ENCODE data around the gene COMMD6. TPM values are rescaled to one million over a fixed set of nuclear protein-coding genes. Genes with fewer than 3 reads are reported as not detected.

The COMMD6 gene
- total and polyA plus RNA-seq, 2 donors (not counting 1 experiment from before 2014, with no cell fraction given): 78.0 to 153 TPM

DNA sequence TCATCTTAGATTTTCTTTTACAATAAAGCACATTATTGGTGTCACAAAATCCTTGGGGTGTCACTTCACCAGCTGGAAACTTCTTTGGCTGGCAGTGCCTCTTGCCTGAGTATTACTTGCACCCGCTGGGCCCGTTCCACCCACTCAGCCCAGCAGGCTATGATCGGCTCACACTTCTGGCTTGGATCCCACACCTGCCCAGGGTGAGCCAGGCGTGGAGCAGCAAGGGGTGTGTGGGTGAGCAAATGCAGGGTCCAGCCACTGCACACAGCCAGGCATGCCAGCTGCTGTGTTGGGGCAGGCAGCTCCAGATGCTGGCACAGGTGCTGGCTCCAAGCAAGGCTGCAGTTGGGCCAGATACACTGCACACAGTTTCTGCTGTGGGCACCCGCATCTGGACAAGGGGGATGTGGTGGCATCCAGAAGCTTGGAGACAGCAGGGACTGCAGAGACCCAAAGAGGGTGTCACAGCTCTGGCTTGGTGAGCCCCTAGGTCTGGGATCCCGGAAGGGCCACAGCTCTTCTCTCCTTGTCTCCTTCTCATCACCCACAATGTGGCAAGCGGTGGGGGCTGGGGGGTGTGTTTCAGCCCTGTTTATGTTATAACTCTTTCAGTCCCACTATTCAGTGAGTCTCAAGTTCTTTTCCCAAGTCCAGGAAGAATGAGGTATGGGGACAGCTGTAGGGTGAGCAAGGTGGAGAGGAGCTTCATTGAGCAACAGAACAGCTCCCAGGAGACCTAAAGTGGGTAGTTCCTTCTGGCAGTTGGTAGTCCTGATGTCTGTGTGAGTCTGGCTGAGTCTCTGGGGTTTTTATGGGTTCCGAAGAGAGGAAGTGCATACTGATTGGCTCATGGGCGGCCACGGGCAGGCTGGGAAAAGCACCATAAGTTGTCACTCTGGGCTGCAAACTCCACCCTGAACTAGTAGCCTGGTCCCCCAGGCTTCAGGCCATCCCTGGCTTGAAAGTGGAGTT is 30.3 kb downstream of the COMMD6 start:
- Histone ChIP-seq H3K9me3 (ENCODE audit: control extremely low read depth in 1 of 3, control insufficient read depth in 2 of 3, insufficient read depth in 1 of 3, low read length in 2 of 3) (peaks cover 0 to 5% (median 0%) of the 10 kb centered on the region in 3 donors), H2AFZ (ENCODE audit: insufficient read depth, low read depth, low read length, poor library complexity, severe bottlenecking) (no peak overlapping the region), H3K27me3 (replicated peaks in 1 of 4; ENCODE audit: control extremely low read depth in 1 of 4, control insufficient read depth in 3 of 4, insufficient read depth in 4 of 4, low read length in 3 of 4) (no peaks in the 10 kb centered on the region), H4K20me1 (ENCODE audit: control insufficient read depth, insufficient read depth, low read length, poor library complexity, severe bottlenecking) (no peaks in the 10 kb centered on the region), H3K4me2 (replicated peaks; ENCODE audit: low read depth, low read length, poor library complexity, severe bottlenecking) (no peak overlapping the region), H3K36me3 (replicated peaks in 1 of 2; ENCODE audit: control extremely low read depth in 1 of 2, control insufficient read depth in 1 of 2, extremely low read depth in 1 of 2, insufficient read depth in 2 of 2, low read length in 1 of 2) (no peaks in the 10 kb centered on the region), H3K4me3 (ENCODE audit: control extremely low read depth in 1 of 5, extremely low read depth in 1 of 5, insufficient read depth in 1 of 5, low read depth in 2 of 5, low read length in 4 of 5) (no peak overlapping the region), H3K4me1 (ENCODE audit: control insufficient read depth in 2 of 2, insufficient read depth in 2 of 2, low read length in 2 of 2) (peaks cover 10 to 11% of the 10 kb centered on the region in 2 donors), H3K9ac (ENCODE audit: low read length) (no peak overlapping the region), H3K79me2 (ENCODE audit: control insufficient read depth, insufficient read depth, low read length) (no peaks in the 10 kb centered on the region), H3K27ac (ENCODE audit: low read length in 2 of 2) (no peak overlapping the region)
- intact Hi-C loops (cut with micrococcal nuclease): no loop called here
- ChIA-PET CTCF (no interaction called here), POLR2A (no interaction called here)
- Mint-ChIP-seq H3K9me3 (ENCODE audit: insufficient read depth) (no peaks in the 10 kb centered on the region), H3K4me1 (peaks cover 9% of the 10 kb centered on the region), H3K4me3 (no peak overlapping the region), H3K27ac (no peak overlapping the region), H3K27me3 (no peaks in the 10 kb centered on the region)
- 76% methylated on average over 8 of the region's 10 CpGs for WGBS (ENCODE audit: insufficient coverage)
- no peak for TF ChIP-seq EZH2 (IDR thresholded peaks at IDR 0.05; ENCODE audit: borderline replicate concordance, insufficient read depth, low read depth, low read length, poor library complexity, severe bottlenecking)
- TF ChIP-seq, protein P1, sequence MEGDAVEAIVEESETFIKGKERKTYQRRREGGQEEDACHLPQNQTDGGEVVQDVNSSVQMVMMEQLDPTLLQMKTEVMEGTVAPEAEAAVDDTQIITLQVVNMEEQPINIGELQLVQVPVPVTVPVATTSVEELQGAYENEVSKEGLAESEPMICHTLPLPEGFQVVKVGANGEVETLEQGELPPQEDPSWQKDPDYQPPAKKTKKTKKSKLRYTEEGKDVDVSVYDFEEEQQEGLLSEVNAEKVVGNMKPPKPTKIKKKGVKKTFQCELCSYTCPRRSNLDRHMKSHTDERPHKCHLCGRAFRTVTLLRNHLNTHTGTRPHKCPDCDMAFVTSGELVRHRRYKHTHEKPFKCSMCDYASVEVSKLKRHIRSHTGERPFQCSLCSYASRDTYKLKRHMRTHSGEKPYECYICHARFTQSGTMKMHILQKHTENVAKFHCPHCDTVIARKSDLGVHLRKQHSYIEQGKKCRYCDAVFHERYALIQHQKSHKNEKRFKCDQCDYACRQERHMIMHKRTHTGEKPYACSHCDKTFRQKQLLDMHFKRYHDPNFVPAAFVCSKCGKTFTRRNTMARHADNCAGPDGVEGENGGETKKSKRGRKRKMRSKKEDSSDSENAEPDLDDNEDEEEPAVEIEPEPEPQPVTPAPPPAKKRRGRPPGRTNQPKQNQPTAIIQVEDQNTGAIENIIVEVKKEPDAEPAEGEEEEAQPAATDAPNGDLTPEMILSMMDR (IDR thresholded peaks at IDR 0.05): no peak
- ATAC-seq (ENCODE audit: low read depth) (no peak), DNase-seq (no peak)

DNA sequence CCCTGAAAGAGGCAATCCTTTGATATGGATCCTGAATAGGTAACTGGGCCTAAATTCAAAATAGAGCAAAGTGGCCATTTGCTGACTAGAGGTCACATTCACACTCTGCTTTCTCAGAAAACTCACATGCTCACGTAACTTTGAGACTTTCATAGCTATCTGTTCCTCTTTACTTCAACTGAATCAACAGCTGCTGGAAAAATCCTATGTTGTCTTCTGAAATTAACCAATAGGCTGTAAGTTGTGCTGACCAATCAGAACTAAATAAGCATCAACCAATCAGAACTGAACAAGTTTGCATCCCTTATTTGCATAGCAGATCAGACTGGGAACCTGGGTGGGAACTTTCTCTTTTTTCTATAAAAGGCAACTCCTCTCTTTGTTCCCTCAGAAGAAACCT is 31.6 kb downstream of the COMMD6 start:
- 40% methylated on average over 1 of the region's 1 CpG for WGBS (ENCODE audit: insufficient coverage)
- TF ChIP-seq, protein P1 (IDR thresholded peaks at IDR 0.05): no peak
- TF ChIP-seq EZH2 (IDR thresholded peaks at IDR 0.05; ENCODE audit: borderline replicate concordance, insufficient read depth, low read depth, low read length, poor library complexity, severe bottlenecking): no peak

More for the DNA sequence above, 31.6 kb downstream of the COMMD6 start:
- no peak for DNase-seq
- Histone ChIP-seq H3K27ac (ENCODE audit: low read length in 2 of 2) (no peak overlapping the region), H2AFZ (ENCODE audit: insufficient read depth, low read depth, low read length, poor library complexity, severe bottlenecking) (no peak overlapping the region), H3K4me3 (ENCODE audit: control extremely low read depth in 1 of 5, extremely low read depth in 1 of 5, insufficient read depth in 1 of 5, low read depth in 2 of 5, low read length in 4 of 5) (no peak overlapping the region), H3K4me1 (ENCODE audit: control insufficient read depth in 2 of 2, insufficient read depth in 2 of 2, low read length in 2 of 2) (peaks cover 0 to 6% of the 10 kb centered on the region in 2 donors), H3K79me2 (ENCODE audit: control insufficient read depth, insufficient read depth, low read length) (no peaks in the 10 kb centered on the region), H3K4me2 (replicated peaks; ENCODE audit: low read depth, low read length, poor library complexity, severe bottlenecking) (no peak overlapping the region), H3K9ac (ENCODE audit: low read length) (no peak overlapping the region), H3K27me3 (replicated peaks in 1 of 4; ENCODE audit: control extremely low read depth in 1 of 4, control insufficient read depth in 3 of 4, insufficient read depth in 4 of 4, low read length in 3 of 4) (no peaks in the 10 kb centered on the region), H3K36me3 (replicated peaks in 1 of 2; ENCODE audit: control extremely low read depth in 1 of 2, control insufficient read depth in 1 of 2, extremely low read depth in 1 of 2, insufficient read depth in 2 of 2, low read length in 1 of 2) (no peaks in the 10 kb centered on the region), H4K20me1 (ENCODE audit: control insufficient read depth, insufficient read depth, low read length, poor library complexity, severe bottlenecking) (no peaks in the 10 kb centered on the region), H3K9me3 (ENCODE audit: control extremely low read depth in 1 of 3, control insufficient read depth in 2 of 3, insufficient read depth in 1 of 3, low read length in 2 of 3) (peaks cover 0 to 5% (median 0%) of the 10 kb centered on the region in 3 donors)
- Mint-ChIP-seq H3K4me3 (no peak overlapping the region), H3K4me1 (peaks cover 3% of the 10 kb centered on the region), H3K27me3 (no peaks in the 10 kb centered on the region), H3K27ac (no peak overlapping the region), H3K9me3 (ENCODE audit: insufficient read depth) (no peaks in the 10 kb centered on the region)
- ChIA-PET POLR2A (no interaction called here), CTCF (no interaction called here)
- ATAC-seq (ENCODE audit: low read depth): no peak
- intact Hi-C loops (cut with micrococcal nuclease): no loop called here

Data from B cell (primary cell).